GM12801 (cell line): Measurements from ENCODE around the gene PSMG2.

Experiments used
- TF ChIP-seq, protein P1 (sequence below): IDR thresholded peaks from one replicate; pipeline ENCODE4 v1.5.1; 2011; ENCODE audit warnings: control low read depth; ENCODE audit not compliant: insufficient read length; ENCODE audit errors: extremely low read depth

Gene PSMG2

DNA sequence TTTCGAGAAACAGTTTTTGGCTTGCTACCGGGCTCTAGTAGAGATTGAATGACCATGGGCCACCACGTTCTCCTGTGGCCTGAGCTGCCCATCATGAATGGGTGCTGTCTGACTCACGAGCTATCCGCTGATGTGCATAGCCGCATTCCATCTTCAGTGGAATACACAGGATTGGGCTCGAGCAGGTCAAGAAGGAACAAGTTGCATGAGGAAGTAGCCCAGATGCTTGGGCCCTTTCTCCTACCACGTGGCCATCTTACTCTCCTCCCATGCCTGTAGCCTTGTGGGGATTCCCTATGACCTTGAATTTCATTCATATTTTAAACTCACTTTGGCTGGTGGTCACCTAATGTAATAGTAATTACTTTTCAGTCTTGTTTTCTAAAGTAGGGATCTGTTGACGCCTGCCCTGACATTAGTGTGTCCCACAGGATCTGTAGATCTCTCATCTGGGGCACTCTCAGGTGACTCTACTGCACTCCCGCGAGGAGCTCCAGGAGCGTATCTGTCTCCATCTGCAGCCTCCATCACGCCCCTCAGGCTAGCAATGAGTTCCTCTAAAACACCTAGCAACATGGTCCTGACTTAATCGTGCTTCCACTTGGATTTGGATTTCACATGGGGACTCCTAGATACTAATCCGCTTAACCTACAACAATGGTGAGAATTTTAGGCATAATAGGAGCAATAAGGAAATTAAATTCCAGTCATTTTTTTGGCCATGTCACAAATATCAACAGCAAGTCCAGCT lies 67.8 kb downstream of the PSMG2 start:
- TF ChIP-seq, protein P1, sequence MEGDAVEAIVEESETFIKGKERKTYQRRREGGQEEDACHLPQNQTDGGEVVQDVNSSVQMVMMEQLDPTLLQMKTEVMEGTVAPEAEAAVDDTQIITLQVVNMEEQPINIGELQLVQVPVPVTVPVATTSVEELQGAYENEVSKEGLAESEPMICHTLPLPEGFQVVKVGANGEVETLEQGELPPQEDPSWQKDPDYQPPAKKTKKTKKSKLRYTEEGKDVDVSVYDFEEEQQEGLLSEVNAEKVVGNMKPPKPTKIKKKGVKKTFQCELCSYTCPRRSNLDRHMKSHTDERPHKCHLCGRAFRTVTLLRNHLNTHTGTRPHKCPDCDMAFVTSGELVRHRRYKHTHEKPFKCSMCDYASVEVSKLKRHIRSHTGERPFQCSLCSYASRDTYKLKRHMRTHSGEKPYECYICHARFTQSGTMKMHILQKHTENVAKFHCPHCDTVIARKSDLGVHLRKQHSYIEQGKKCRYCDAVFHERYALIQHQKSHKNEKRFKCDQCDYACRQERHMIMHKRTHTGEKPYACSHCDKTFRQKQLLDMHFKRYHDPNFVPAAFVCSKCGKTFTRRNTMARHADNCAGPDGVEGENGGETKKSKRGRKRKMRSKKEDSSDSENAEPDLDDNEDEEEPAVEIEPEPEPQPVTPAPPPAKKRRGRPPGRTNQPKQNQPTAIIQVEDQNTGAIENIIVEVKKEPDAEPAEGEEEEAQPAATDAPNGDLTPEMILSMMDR: no peak

DNA sequence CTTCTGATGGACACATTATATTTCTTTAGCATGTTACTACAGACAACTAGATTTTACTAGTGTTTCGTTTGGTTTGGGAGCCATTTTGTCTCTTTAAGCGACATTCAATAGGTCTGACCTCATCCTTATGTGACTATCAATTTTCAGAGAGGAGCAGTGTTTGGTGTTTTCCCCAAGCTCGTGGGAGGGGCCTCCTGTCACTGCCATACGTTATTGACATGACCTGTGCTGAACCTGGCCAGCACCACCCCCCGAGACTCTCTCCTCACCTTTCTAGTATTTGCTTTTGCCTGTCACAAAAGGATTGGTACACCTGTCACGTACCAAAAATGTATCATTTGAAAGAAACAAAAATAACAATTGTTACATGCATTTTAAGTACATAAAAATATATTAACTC lies 69.3 kb downstream of the PSMG2 start:
- TF ChIP-seq, protein P1: no peak

DNA sequence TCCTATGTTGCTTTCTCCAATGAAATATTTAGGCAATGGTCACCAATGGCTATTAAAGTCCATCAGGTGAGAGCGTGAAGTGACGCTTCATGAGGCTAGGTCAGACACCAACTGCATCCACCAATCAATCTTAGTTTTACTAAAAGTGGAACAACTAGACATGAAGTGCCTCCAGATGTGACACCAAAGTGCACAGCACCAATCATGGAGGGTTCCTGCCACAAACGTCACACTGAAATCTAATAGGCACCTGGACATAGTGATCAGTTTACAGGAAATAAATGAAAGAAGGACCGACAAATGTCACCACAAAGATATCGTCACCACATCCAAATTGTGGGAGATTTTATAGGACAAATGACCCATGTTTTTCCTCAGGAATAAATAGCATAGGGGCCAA lies 70.5 kb downstream of the PSMG2 start:
- TF ChIP-seq, protein P1: no peak

DNA sequence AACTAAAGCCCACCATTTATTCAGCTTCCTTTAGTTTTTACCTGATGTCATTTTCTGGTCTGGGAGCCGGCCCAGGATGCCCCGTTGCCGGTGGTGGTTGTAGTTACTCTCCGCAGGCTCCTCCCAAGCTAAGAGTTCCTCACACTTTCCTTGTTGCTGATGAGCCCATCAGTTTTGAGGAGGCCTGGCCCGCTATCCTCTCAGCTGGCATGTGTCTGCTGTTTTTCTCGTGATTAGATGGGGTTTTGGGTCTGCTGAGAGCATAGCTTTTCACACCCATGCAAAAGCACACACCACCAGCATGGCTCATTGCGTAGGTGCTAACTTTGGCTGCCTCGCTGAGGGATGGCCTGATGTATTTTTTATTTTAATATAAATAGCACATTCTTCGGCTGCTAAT lies 72.1 kb downstream of the PSMG2 start:
- TF ChIP-seq, protein P1: no peak
